SK-N-MC (cell line): ENCODE measurements around the gene SCRT2.

ENCODE experiments used
- EZH2 ChIP-seq: fragments of 200-600 bp; sonication (generic); IDR thresholded peaks from one replicate; pipeline ENCODE4 v1.6.1; 2017; ENCODE audit warnings: antibody characterized with exemption
- POLR2AphosphoS5 ChIP-seq: IDR thresholded peaks from 2 replicates; pipeline ENCODE4 v1.6.1; 2012; ENCODE audit warnings: mild to moderate bottlenecking, low read depth, low read length, borderline replicate concordance

GRCh38 chr20:641516-641875 is 34.1 kb downstream of the SCRT2 start:
- TF ChIP-seq EZH2 = no peak
- TF ChIP-seq POLR2AphosphoS5 = no peak
